IPS-20b (cell line): ENCODE results near the gene CCDC86.

Source experiments
- H3K27ac ChIP-seq: one replicate; pipeline ENCODE4 v1.5.1; 2013; ENCODE audit warnings: low read length
- H3K27me3 ChIP-seq: 2 replicates; pipeline ENCODE4 v1.6.1; 2013; ENCODE audit warnings: mild to moderate bottlenecking, low read length, inconsistent platforms; ENCODE audit not compliant: insufficient read depth
- H3K36me3 ChIP-seq: 2 replicates; pipeline ENCODE4 v1.6.1; 2013; ENCODE audit warnings: low read depth, mild to moderate bottlenecking, inconsistent platforms, low read length, moderate library complexity; ENCODE audit not compliant: insufficient read depth
- H3K4me1 ChIP-seq: 2 replicates; pipeline ENCODE4 v1.6.1; 2013; ENCODE audit warnings: mild to moderate bottlenecking, control low read depth, inconsistent platforms, low read length, moderate library complexity; ENCODE audit not compliant: insufficient read depth
- H3K4me3 ChIP-seq: 2 replicates; pipeline ENCODE4 v1.5.1; 2013; ENCODE audit warnings: mild to moderate bottlenecking, low read length, inconsistent platforms
- H3K9ac ChIP-seq: 2 replicates; pipeline ENCODE4 v1.6.1; 2013; ENCODE audit warnings: low read depth, mild to moderate bottlenecking, inconsistent platforms, low read length, moderate library complexity
- H3K9me3 ChIP-seq: 2 replicates; pipeline ENCODE4 v1.6.1; 2013; ENCODE audit warnings: mild to moderate bottlenecking, low read depth, low read length, inconsistent platforms; ENCODE audit not compliant: insufficient read depth

The CCDC86 gene

GRCh38 chr11:60847896-60848295, 6.0 kb downstream of the CCDC86 start:
- Histone ChIP-seq H3K9ac (no peak overlapping the region), H3K9me3 (no peaks in the 10 kb centered on the region), H3K4me1 (peaks cover 14% of the 10 kb centered on the region), H3K27me3 (peaks cover 15% of the 10 kb centered on the region), H3K4me3 (no peak overlapping the region), H3K36me3 (peaks cover 62% of the 10 kb centered on the region), H3K27ac (no peak overlapping the region)

GRCh38 chr11:60848714-60849151, 6.8 kb downstream of the CCDC86 start:
- H3K36me3 ChIP-seq = peaks cover 62% of the 10 kb centered on the region
- no peaks in the 10 kb centered on the region for H3K9me3 ChIP-seq
- H3K4me1 ChIP-seq = peaks cover 8% of the 10 kb centered on the region
- no peak overlapping the region for H3K4me3 ChIP-seq
- no peak overlapping the region for H3K9ac ChIP-seq
- H3K27me3 ChIP-seq = peaks cover 23% of the 10 kb centered on the region
- H3K27ac ChIP-seq = no peak overlapping the region

- peaks cover 56% of the 10 kb centered on the region for H3K36me3 ChIP-seq
- H3K4me1 ChIP-seq = peaks cover 6% of the 10 kb centered on the region
- no peak overlapping the region for H3K27ac ChIP-seq
- H3K9me3 ChIP-seq = no peaks in the 10 kb centered on the region
- H3K9ac ChIP-seq = no peak overlapping the region
- no peak overlapping the region for H3K4me3 ChIP-seq
- peaks cover 35% of the 10 kb centered on the region for H3K27me3 ChIP-seq
Measured at GRCh38 chr11:60849641-60850520, 8.0 kb downstream of the CCDC86 start.

- Histone ChIP-seq H3K9me3 (no peaks in the 10 kb centered on the region), H3K9ac (no peak overlapping the region), H3K4me1 (peaks cover 6% of the 10 kb centered on the region), H3K4me3 (peak overlapping the region; percentile 41; the same call in 1 of the 2 replicates), H3K27ac (no peak overlapping the region), H3K36me3 (peaks cover 48% of the 10 kb centered on the region), H3K27me3 (peaks cover 43% of the 10 kb centered on the region)
Measured at GRCh38 chr11:60851327-60852104, 9.6 kb downstream of the CCDC86 start.

GRCh38 chr11:60852117-60852981, 10.4 kb downstream of the CCDC86 start:
- H3K27me3 ChIP-seq = peaks cover 43% of the 10 kb centered on the region
- H3K36me3 ChIP-seq = peaks cover 46% of the 10 kb centered on the region
- H3K4me3 ChIP-seq = peak overlapping the region; percentile 41; the same call in 1 of the 2 replicates
- H3K4me1 ChIP-seq = peaks cover 6% of the 10 kb centered on the region
- no peaks in the 10 kb centered on the region for H3K9me3 ChIP-seq
- H3K9ac ChIP-seq = no peak overlapping the region
- no peak overlapping the region for H3K27ac ChIP-seq

GRCh38 chr11:60852982-60853950, 11.4 kb downstream of the CCDC86 start:
- H3K4me3 ChIP-seq = no peak overlapping the region
- peaks cover 43% of the 10 kb centered on the region for H3K27me3 ChIP-seq
- H3K27ac ChIP-seq = no peak overlapping the region
- no peaks in the 10 kb centered on the region for H3K9me3 ChIP-seq
- H3K4me1 ChIP-seq = peaks cover 6% of the 10 kb centered on the region
- H3K9ac ChIP-seq = no peak overlapping the region
- peaks cover 37% of the 10 kb centered on the region for H3K36me3 ChIP-seq

- no peaks in the 10 kb centered on the region for H3K9me3 ChIP-seq
- H3K36me3 ChIP-seq = peaks cover 26% of the 10 kb centered on the region
- no peak overlapping the region for H3K4me3 ChIP-seq
- no peak overlapping the region for H3K9ac ChIP-seq
- H3K4me1 ChIP-seq = peaks cover 6% of the 10 kb centered on the region
- H3K27me3 ChIP-seq = peaks cover 43% of the 10 kb centered on the region
- no peak overlapping the region for H3K27ac ChIP-seq
Measured at GRCh38 chr11:60854140-60854846, 12.4 kb downstream of the CCDC86 start.

GRCh38 chr11:60854847-60855725, 13.2 kb downstream of the CCDC86 start:
- Histone ChIP-seq H3K4me3 (no peak overlapping the region), H3K27ac (no peak overlapping the region), H3K4me1 (peaks cover 6% of the 10 kb centered on the region), H3K9me3 (no peaks in the 10 kb centered on the region), H3K27me3 (peaks cover 43% of the 10 kb centered on the region), H3K36me3 (peaks cover 18% of the 10 kb centered on the region), H3K9ac (no peak overlapping the region)

- Histone ChIP-seq H3K9me3 (no peaks in the 10 kb centered on the region), H3K4me3 (no peak within 1 kb of the TSS), H3K27ac (no peak within 1 kb of the TSS), H3K9ac (no peak within 1 kb of the TSS), H3K4me1 (peaks cover 6% of the 10 kb centered on the region), H3K36me3 (peaks cover 10% of the 10 kb centered on the region), H3K27me3 (peaks cover 43% of the 10 kb centered on the region)
Measured at GRCh38 chr11:60855726-60856633, 14.1 kb downstream of the CCDC86 start, which contains the start of gene PTGDR2. PTGDR2 (minus strand) TSS chr11:60855950; CDS start chr11:60853722, 2,228 bp downstream.
